IMR-90 (cell line): Measurements from ENCODE around the gene SSBP3. TPM values are rescaled to one million over a fixed set of nuclear protein-coding genes. Genes with fewer than 3 reads are reported as not detected.
A peak's percentile ranks its signal among the peaks of the same experiment; 100 is the strongest.

Experiments used
- ATAC-seq: fragments of 200-7000 bp; cut with Tn5 transposase; 2 replicates; pipeline ENCODE4 v1.9.1; 2020; ENCODE audit warnings: low read depth, mild to moderate bottlenecking, moderate library complexity
- BruUV-seq: library from RNA; stranded (reverse); fragments of 400-500 nt; replicated peaks from 2 replicates; lab custom pipeline; 2021; lab: Mats Ljungman, UMichigan
- CTCF ChIA-PET: fragments of 300-600 bp; formaldehyde crosslinking; extraction: SDS; loops from one replicate; lab custom pipeline; 2021; ENCODE audit warnings: antibody characterized with exemption; lab: Yijun Ruan, JAX
- POLR2A ChIA-PET: fragments of 300-600 bp; sonication (Branson Sonifier 250); formaldehyde crosslinking; loops from one replicate; lab custom pipeline; 2022; ENCODE audit warnings: antibody characterized with exemption; ENCODE audit not compliant: unreplicated experiment; lab: Charles Lee
- DNase-seq: peaks from one replicate; pipeline ENCODE4 v3.0.0; 2013
- H2AFZ ChIP-seq: replicated peaks from 2 replicates; pipeline ENCODE3; 2013; ENCODE audit warnings: low read length, mild to moderate bottlenecking; ENCODE audit not compliant: poor library complexity
- H2AK5ac ChIP-seq: 2 replicates; pipeline ENCODE4 v1.6.1; 2013; ENCODE audit warnings: low read depth, low read length, inconsistent platforms
- H2AK9ac ChIP-seq: replicated peaks from 2 replicates; pipeline ENCODE3; 2013; ENCODE audit warnings: mild to moderate bottlenecking, low read depth, low read length, moderate library complexity; ENCODE audit not compliant: poor library complexity
- H2BK120ac ChIP-seq: 2 replicates; pipeline ENCODE4 v1.6.1; 2013; ENCODE audit warnings: low read depth, low read length, inconsistent platforms
- H2BK15ac ChIP-seq: 3 replicates; pipeline ENCODE4 v1.6.1; 2013; ENCODE audit warnings: low read depth, low read length, inconsistent platforms
- H2BK20ac ChIP-seq: 2 replicates; pipeline ENCODE4 v1.6.1; 2013; ENCODE audit warnings: low read depth, mild to moderate bottlenecking, inconsistent platforms, low read length, moderate library complexity
- H2BK5ac ChIP-seq: 2 replicates; pipeline ENCODE4 v1.6.1; 2013; ENCODE audit warnings: mild to moderate bottlenecking, low read depth, low read length, inconsistent platforms; ENCODE audit not compliant: poor library complexity, severe bottlenecking
- H3K14ac ChIP-seq: replicated peaks from 2 replicates; pipeline ENCODE4 v1.6.1; 2013; ENCODE audit warnings: low read depth, low read length, inconsistent platforms
- H3K18ac ChIP-seq: 2 replicates; pipeline ENCODE4 v1.6.1; 2013; ENCODE audit warnings: low read depth, low read length, control low read depth
- H3K23ac ChIP-seq: 2 replicates; pipeline ENCODE4 v1.6.1; 2013; ENCODE audit warnings: low read depth, low read length, inconsistent platforms
- H3K27ac ChIP-seq: 2 replicates; pipeline ENCODE4 v1.5.1; 2013; ENCODE audit warnings: mild to moderate bottlenecking, control low read depth, low read length; ENCODE audit not compliant: insufficient read depth
- H3K27me3 ChIP-seq: 2 replicates; pipeline ENCODE4 v1.6.1; 2013; ENCODE audit warnings: low read length; ENCODE audit not compliant: control insufficient read depth, insufficient read depth
- H3K36me3 ChIP-seq: 2 replicates; pipeline ENCODE4 v1.6.1; 2013; ENCODE audit warnings: low read length, mixed read lengths; ENCODE audit not compliant: control insufficient read depth, insufficient read depth
- H3K4ac ChIP-seq: 2 replicates; pipeline ENCODE4 v1.6.1; 2013; ENCODE audit warnings: low read depth, low read length, inconsistent platforms
- H3K4me1 ChIP-seq: 2 replicates; pipeline ENCODE4 v1.6.1; 2013; ENCODE audit warnings: low read length, mixed read lengths; ENCODE audit not compliant: control insufficient read depth, insufficient read depth
- H3K4me2 ChIP-seq: 2 replicates; pipeline ENCODE4 v1.6.1; 2013; ENCODE audit warnings: low read depth, mild to moderate bottlenecking, control low read depth, low read length, moderate library complexity
- H3K4me3 ChIP-seq: 2 replicates; pipeline ENCODE4 v1.5.1; 2013; ENCODE audit warnings: low read depth, mild to moderate bottlenecking, control low read depth, low read length, moderate library complexity; ENCODE audit not compliant: insufficient read depth
- H3K56ac ChIP-seq: 2 replicates; pipeline ENCODE4 v1.6.1; 2013; ENCODE audit warnings: low read length, inconsistent platforms; ENCODE audit not compliant: insufficient read depth; ENCODE audit errors: extremely low read depth
- H3K79me1 ChIP-seq, 2 experiments: 2 replicates each; pipeline ENCODE4 v1.6.1; 2013; ENCODE audit warnings: low read length in 2 of 2, inconsistent platforms in 1 of 2, low read depth in 1 of 2
- H3K9ac ChIP-seq: 2 replicates; pipeline ENCODE4 v1.6.1; 2013; ENCODE audit warnings: low read depth, low read length, control low read depth
- H3K9me1 ChIP-seq: 2 replicates; pipeline ENCODE4 v1.6.1; 2013; ENCODE audit warnings: low read length, inconsistent platforms; ENCODE audit not compliant: insufficient read depth
- H3K9me3 ChIP-seq: 2 replicates; pipeline ENCODE4 v1.6.1; 2013; ENCODE audit warnings: low read length; ENCODE audit not compliant: control insufficient read depth, insufficient read depth
- H4K20me1 ChIP-seq: 2 replicates; pipeline ENCODE4 v1.6.1; 2013; ENCODE audit warnings: low read length, inconsistent platforms; ENCODE audit not compliant: insufficient read depth
- H4K5ac ChIP-seq: 2 replicates; pipeline ENCODE4 v1.6.1; 2013; ENCODE audit warnings: mild to moderate bottlenecking, low read depth, low read length, control low read depth
- H4K8ac ChIP-seq, 2 experiments: 2 replicates each; pipeline ENCODE4 v1.6.1; 2013; ENCODE audit warnings: low read depth in 2 of 2, low read length in 2 of 2, control low read depth in 1 of 2, inconsistent platforms in 1 of 2
- H4K91ac ChIP-seq: 2 replicates; pipeline ENCODE4 v1.6.1; 2013; ENCODE audit warnings: low read depth, low read length, inconsistent platforms; ENCODE audit not compliant: insufficient read depth
- CEBPB ChIP-seq: IDR thresholded peaks from 2 replicates; pipeline ENCODE4 v1.6.1; 2012; ENCODE audit warnings: low read depth, low read length, improper control_type of control experiment
- CHD1 ChIP-seq: IDR thresholded peaks from 2 replicates; pipeline ENCODE4 v1.6.1; 2012; ENCODE audit warnings: low read depth, low read length, improper control_type of control experiment
- FOS ChIP-seq: fragments of 150-350 bp; IDR thresholded peaks from 2 replicates; pipeline ENCODE4 v1.6.1; 2016; ENCODE audit warnings: low read depth, low read length
- MAFK ChIP-seq: IDR thresholded peaks from 2 replicates; pipeline ENCODE4 v1.6.1; 2012; ENCODE audit warnings: low read depth, low read length, improper control_type of control experiment
- MAZ ChIP-seq: IDR thresholded peaks from 2 replicates; pipeline ENCODE4 v1.6.1; 2012; ENCODE audit warnings: low read depth, mild to moderate bottlenecking, low read length, improper control_type of control experiment, moderate library complexity, borderline replicate concordance
- MXI1 ChIP-seq: IDR thresholded peaks from 2 replicates; pipeline ENCODE4 v1.6.1; 2012; ENCODE audit warnings: low read depth, mild to moderate bottlenecking, low read length, moderate library complexity, borderline replicate concordance
- NFE2L2 ChIP-seq: fragments of 150-350 bp; IDR thresholded peaks from 2 replicates; pipeline ENCODE4 v1.6.1; 2016; ENCODE audit warnings: low read depth, mild to moderate bottlenecking, low read length
- POLR2A ChIP-seq: IDR thresholded peaks from 2 replicates; pipeline ENCODE4 v1.6.1; 2012; ENCODE audit warnings: mild to moderate bottlenecking, low read depth, low read length
- RAD21 ChIP-seq: IDR thresholded peaks from 2 replicates; pipeline ENCODE4 v1.6.1; 2012; ENCODE audit warnings: low read length, improper control_type of control experiment
- RCOR1 ChIP-seq: IDR thresholded peaks from 2 replicates; pipeline ENCODE4 v1.6.1; 2012; ENCODE audit warnings: mild to moderate bottlenecking, low read length, improper control_type of control experiment; ENCODE audit not compliant: insufficient replicate concordance
- RFX5 ChIP-seq: IDR thresholded peaks from 2 replicates; pipeline ENCODE4 v1.8.0; 2012; ENCODE audit warnings: low read depth, mild to moderate bottlenecking, low read length, moderate library complexity
- SMC3 ChIP-seq: fragments of 150-350 bp; IDR thresholded peaks from 2 replicates; pipeline ENCODE4 v1.6.1; 2016; ENCODE audit warnings: low read depth, mild to moderate bottlenecking, antibody characterized with exemption, low read length, moderate library complexity
- USF2 ChIP-seq: fragments of 150-350 bp; IDR thresholded peaks from 2 replicates; pipeline ENCODE4 v1.6.1; 2017; ENCODE audit warnings: mild to moderate bottlenecking, antibody characterized with exemption, low read length, low read depth
- WGBS, 2 experiments: methylation state at CpG; one replicate each; pipeline versions ENCODE4 v1.1.5 to v1.1.7; 2013; ENCODE audit warnings: missing lambda C conversion rate in 2 of 2; ENCODE audit not compliant: insufficient read length in 1 of 2; ENCODE audit errors: extremely low coverage in 2 of 2; 5-methylcytosine and 5-hydroxymethylcytosine counted together
- dilution Hi-C: fragments of 300-500 bp; cut with HindIII; formaldehyde crosslinking; loops from one replicate; pipeline ENCODE4 v1.14.3; 2018; ENCODE audit warnings: low sequenced_read_pairs; ENCODE audit not compliant: unreplicated experiment
- in situ Hi-C: fragments of 300-500 bp; cut with MboI; formaldehyde crosslinking; loops from 3 replicates; pipeline ENCODE4 v1.14.3; 2019; ENCODE audit warnings: low sequenced_read_pairs, inconsistent platforms, mixed read lengths
- intact Hi-C: fragments of 100-400 bp; cut with micrococcal nuclease; formaldehyde crosslinking; loops from 2 replicates; pipeline ENCODE4 v1.10.0; 2022
- polyA plus RNA-seq, 3 experiments: library from polyadenylated mRNA; depleted of rRNA; stranded (reverse); fragments of >200 nt; gene quantifications; 2 replicates each; pipeline ENCODE4 v1.2.3, GENCODE V29; 2012; ENCODE audit warnings: low replicate concordance in 1 of 3
- total RNA-seq: library from RNA; depleted of rRNA; stranded (reverse); fragments of >200 nt; gene quantifications from 2 replicates; pipeline ENCODE4 v1.2.3, GENCODE V29; 2012
- TF ChIP-seq, protein P1 (sequence below): fragments of 150-350 bp; IDR thresholded peaks from 2 replicates; pipeline ENCODE4 v1.6.1; 2016; ENCODE audit warnings: low read depth, mild to moderate bottlenecking, low read length, moderate library complexity, borderline replicate concordance
- TF ChIP-seq, protein P2 (sequence below): conservative IDR thresholded peaks from 2 replicates; pipeline ENCODE4 v1.5.1; 2012; ENCODE audit warnings: mild to moderate bottlenecking, low read depth, low read length, improper control_type of control experiment

Gene SSBP3
- total and polyA plus RNA-seq, 2 of the 4 experiments (the other 2 are of a cell fraction): 10.9 to 39.6 TPM

DNA sequence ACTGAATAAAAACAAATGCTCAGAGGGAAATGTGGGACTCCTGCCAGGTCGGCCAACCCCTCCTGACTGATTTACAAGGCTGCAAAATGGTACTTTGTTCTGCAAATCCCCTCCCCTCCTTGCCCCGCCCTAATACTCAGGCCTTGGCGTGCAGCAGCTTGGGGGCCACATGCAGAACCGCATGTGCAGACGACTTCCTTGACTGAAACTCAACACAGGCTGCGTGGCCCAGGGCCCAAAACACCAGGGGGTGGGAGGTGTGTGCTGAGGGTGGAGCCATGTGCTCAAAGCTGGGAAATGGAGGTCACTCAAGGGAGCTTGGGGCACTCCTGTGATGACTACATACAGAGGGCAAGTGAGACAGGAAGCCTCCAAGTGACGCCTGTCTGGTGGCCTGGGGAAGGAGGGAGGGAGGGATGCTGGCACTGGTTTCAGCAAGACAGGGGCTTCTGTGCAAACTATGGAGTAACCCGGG lies 119.0 kb downstream of the SSBP3 start:
- H3K14ac ChIP-seq: peak overlapping the region; percentile 39; the same call in 1 of the 2 replicates
- H2AK5ac ChIP-seq: peak overlapping the region; percentile 63; the same call in 1 of the 2 replicates
- H3K23ac ChIP-seq: no peak overlapping the region
- peak overlapping the region; percentile 43; the same call in 1 of the 2 replicates for H4K91ac ChIP-seq
- no peak overlapping the region for H3K9ac ChIP-seq
- WGBS, 2 experiments: 0% methylated on average over 1 of the region's 8 CpGs; no CpG with 5 or more reads in 1 of the 2 experiments
- H3K27ac ChIP-seq: 0 out of 2 replicates have a peak overlapping the region, but pooled peaks have one; percentile 24
- no TSS peak for BruUV-seq
- 0 out of 3 replicates have a peak overlapping the region, but pooled peaks have one; percentile 11 for H2BK15ac ChIP-seq
- peaks cover 32% of the 10 kb centered on the region for H3K9me1 ChIP-seq
- H2BK20ac ChIP-seq: no peak overlapping the region
- POLR2A ChIA-PET: no interaction called here
- H3K18ac ChIP-seq: peak overlapping the region; percentile 3
- CTCF ChIA-PET: interaction anchor here (0.6 kb wide), 1 partner anchor 14 kb away, joined by 3 read pairs; no protein-coding TSS in a partner anchor
- H2BK120ac ChIP-seq: peak overlapping the region; percentile 7
- no peaks in the 10 kb centered on the region for H3K36me3 ChIP-seq
- peak overlapping the region; percentile 65 for H3K4ac ChIP-seq
- H2BK5ac ChIP-seq: peak overlapping the region; percentile 27
- intact Hi-C loops (no loop called here), dilution Hi-C loops (no loop called here), in situ Hi-C loops (no loop called here)
- H3K9me3 ChIP-seq: no peaks in the 10 kb centered on the region
- peak overlapping the region; percentile 4; the same call in 1 of the 2 replicates for H4K5ac ChIP-seq
- peaks cover 25% of the 10 kb centered on the region for H3K4me1 ChIP-seq
- peaks cover 28 to 75% of the 10 kb centered on the region in 2 experiments for H3K79me1 ChIP-seq
- H2AFZ ChIP-seq: peak overlapping the region; percentile 73
- H4K8ac ChIP-seq: peak overlapping the region; percentile 13 to 73; a peak in 3 of 4 replicates
- H3K56ac ChIP-seq: no peak overlapping the region
- DNase-seq (peak; percentile 55), ATAC-seq (peak; percentile 53)
- 0 out of 2 replicates have a peak overlapping the region, but pooled peaks have one; percentile 2 for H3K4me2 ChIP-seq
- H2AK9ac ChIP-seq: peak overlapping the region; percentile 33
- no peak overlapping the region for H3K4me3 ChIP-seq
- H4K20me1 ChIP-seq: peaks cover 52% of the 10 kb centered on the region
- no peaks in the 10 kb centered on the region for H3K27me3 ChIP-seq
- no peak for TF ChIP-seq USF2
- no peak for TF ChIP-seq CHD1
- TF ChIP-seq RAD21: no peak
- TF ChIP-seq CEBPB: no peak
- no peak for TF ChIP-seq MAFK
- TF ChIP-seq NFE2L2: no peak
- no peak for TF ChIP-seq FOS
- 0 out of 2 replicates have a peak, but pooled peaks have one; percentile 12 for TF ChIP-seq POLR2A
- TF ChIP-seq SMC3: no peak
- TF ChIP-seq, protein P1, sequence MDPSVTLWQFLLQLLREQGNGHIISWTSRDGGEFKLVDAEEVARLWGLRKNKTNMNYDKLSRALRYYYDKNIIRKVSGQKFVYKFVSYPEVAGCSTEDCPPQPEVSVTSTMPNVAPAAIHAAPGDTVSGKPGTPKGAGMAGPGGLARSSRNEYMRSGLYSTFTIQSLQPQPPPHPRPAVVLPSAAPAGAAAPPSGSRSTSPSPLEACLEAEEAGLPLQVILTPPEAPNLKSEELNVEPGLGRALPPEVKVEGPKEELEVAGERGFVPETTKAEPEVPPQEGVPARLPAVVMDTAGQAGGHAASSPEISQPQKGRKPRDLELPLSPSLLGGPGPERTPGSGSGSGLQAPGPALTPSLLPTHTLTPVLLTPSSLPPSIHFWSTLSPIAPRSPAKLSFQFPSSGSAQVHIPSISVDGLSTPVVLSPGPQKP: no peak
- TF ChIP-seq, protein P2, sequence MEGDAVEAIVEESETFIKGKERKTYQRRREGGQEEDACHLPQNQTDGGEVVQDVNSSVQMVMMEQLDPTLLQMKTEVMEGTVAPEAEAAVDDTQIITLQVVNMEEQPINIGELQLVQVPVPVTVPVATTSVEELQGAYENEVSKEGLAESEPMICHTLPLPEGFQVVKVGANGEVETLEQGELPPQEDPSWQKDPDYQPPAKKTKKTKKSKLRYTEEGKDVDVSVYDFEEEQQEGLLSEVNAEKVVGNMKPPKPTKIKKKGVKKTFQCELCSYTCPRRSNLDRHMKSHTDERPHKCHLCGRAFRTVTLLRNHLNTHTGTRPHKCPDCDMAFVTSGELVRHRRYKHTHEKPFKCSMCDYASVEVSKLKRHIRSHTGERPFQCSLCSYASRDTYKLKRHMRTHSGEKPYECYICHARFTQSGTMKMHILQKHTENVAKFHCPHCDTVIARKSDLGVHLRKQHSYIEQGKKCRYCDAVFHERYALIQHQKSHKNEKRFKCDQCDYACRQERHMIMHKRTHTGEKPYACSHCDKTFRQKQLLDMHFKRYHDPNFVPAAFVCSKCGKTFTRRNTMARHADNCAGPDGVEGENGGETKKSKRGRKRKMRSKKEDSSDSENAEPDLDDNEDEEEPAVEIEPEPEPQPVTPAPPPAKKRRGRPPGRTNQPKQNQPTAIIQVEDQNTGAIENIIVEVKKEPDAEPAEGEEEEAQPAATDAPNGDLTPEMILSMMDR: no peak
- TF ChIP-seq MXI1: peak; percentile 46; the same call in 1 of the 2 replicates
- no peak for TF ChIP-seq RFX5
- TF ChIP-seq RCOR1: no peak
- TF ChIP-seq MAZ: peak; percentile 10; the same call in 1 of the 2 replicates
